HG03097 (cell line): ENCODE data around the gene CMKLR1.

Experiments
- ATAC-seq: cut with Tn5 transposase; IDR thresholded peaks from one replicate; pipeline ENCODE4 v1.9.1; 2021; ENCODE audit not compliant: unreplicated experiment, low FRiP score

CMKLR1 gene, protein sequence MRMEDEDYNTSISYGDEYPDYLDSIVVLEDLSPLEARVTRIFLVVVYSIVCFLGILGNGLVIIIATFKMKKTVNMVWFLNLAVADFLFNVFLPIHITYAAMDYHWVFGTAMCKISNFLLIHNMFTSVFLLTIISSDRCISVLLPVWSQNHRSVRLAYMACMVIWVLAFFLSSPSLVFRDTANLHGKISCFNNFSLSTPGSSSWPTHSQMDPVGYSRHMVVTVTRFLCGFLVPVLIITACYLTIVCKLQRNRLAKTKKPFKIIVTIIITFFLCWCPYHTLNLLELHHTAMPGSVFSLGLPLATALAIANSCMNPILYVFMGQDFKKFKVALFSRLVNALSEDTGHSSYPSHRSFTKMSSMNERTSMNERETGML

DNA sequence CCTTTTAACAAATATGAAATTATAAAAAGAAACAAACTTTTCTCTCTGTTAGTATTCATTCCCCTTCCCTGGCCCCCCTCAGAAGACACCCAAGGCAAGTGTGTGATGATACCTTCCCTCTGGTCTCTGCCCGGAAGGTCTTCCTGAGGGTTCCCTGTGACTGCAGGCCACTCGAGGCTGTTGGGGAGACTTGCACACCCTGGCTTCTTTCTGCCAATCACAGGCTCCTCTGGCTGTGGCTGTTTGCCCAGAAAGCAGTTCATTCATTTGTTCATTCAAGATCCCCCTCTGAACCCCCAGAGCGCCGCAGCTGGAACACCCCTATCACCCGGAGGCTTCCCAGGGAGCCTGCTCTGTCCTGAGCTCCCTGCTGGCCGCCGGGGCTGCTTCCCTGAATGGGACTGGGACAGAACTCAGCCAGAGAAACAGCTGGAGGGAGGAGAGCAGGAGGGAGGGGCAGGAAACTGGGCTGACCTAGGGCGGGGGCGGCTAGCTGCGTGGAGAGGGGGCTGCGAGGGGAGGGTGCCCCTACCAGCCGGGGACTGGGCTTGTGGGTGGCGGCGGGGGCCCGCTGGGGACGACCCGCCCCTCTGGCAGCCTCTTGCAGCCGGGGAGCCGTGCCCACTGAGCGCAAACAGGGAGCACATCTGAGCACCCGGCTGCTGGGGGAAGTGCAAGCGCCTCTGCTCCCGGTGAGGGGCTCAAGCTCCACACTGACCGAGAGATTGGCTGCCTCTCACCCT is at the start of gene CMKLR1:
Gene CMKLR1 (minus strand): TSS at position 397 of the 743 bp plus-strand sequence. CDS start 45,720 bp downstream, outside the sequence.
- ATAC-seq, result no peak

DNA sequence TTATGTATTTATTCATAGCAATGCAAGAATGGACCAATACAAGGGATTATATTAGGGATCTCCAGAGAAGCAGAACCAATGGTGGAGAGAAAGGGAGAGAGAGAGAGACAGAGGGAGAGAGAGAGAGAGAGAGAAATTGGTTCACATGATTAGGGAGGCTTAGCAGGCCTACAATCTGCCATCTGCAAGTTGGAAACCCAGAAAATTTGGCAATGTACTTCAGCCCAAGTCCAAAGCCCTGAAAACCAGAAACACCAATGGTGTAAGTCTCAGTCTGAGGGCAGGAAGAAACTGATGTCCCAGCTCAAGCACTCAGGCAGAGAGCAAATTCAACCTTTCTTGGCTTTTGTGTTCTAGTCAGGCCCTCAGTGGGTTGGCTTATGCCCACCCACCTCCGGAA is 48.7 kb upstream of the CMKLR1 start:
- ATAC-seq, result no peak

DNA sequence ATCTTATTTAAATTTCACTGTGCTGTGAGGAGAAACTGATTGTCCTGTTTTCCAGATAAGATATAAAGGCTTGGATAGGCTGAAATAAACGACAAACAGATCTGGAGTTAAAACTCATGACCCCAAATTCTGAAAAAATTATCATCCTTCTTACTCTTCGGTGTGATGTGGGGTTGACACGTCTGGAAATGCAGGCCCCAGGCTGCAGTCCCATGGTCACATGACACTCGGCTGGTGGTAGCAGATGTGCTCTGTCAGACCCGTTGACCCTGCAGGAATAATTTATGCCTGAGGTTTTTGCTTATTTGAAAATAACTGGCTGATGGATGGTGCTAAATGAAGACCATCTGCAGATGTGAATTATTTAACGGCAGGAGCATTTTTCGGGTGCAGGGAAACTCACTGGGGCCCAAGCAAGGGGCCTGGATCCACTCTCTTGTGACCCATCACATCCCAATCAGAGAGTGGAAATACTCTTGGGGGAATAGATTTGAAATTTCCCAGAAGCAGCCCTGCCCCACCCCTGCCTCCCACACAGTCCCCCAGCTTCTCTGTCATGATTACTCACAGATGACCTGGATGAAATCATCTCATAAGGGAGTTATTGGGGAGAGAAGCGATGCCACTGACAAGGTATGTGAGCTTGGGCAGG is 47.7 kb upstream of the CMKLR1 start:
- no peak for ATAC-seq

DNA sequence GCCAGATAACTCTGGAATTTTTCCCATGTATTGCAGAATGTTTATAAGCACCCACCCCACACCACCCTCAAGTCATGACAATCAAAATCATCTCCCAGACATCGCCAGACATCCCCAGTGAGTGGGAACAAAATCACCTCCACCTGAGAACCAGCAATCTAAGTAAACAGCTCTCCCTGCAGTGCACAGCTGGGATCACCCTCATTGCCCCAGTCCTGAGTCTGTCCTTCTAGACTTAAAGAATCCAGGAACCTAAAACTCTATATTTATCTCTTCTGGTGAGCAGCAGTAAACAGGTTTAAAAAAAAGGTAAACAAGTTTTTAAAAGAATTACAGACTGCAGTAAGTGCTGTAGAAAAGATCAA is 43.3 kb upstream of the CMKLR1 start:
- ATAC-seq, result no peak

DNA sequence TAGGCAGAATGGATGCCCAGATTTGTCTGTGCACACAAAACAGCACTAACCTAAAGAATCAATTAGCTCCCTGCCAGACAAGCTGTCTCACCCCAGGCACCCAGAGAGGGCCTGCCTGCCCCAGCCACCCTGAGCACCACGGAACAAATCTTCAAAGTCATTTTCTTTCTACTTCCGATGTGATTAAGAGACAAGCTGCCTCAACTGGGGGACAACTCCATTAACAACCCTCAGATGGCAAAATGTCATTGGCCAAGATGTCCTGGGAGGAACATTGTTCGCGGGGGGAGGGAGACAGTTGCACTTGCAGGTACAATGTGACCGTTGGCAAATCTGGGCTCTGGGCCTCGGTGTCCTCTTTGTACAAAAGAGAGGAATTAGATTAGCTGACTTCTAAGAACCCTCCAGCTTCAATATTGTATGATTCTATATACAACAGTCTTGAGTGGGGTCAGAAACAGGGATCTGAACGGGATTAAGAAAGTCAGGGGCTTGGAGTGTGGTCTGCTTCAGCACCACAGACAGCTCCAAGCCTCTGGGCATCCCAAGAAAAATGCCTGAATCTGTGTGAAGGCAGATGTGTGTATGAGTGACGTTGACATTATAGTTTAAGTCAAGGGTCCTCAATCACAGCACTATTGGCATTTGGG is 42.8 kb upstream of the CMKLR1 start:
- ATAC-seq, result no peak

DNA sequence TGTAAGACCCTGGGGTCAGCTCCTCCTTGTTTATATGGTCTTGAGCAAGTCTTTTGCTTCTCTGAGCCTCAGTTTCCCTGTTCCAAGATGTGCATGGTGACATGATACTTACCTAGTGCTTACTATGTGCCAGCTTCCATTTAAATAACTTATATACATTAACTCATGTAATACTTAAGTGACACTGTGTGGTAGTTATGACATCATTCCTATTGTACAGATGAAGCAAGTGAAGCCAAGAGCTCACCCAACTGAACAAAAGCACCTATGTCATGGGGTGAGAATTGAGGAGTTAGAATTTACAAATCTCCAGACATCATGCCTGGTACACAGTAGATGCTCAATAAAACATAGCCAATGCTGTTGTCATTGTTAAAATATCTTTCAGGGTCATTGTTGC is 41.3 kb upstream of the CMKLR1 start:
- no peak for ATAC-seq

DNA sequence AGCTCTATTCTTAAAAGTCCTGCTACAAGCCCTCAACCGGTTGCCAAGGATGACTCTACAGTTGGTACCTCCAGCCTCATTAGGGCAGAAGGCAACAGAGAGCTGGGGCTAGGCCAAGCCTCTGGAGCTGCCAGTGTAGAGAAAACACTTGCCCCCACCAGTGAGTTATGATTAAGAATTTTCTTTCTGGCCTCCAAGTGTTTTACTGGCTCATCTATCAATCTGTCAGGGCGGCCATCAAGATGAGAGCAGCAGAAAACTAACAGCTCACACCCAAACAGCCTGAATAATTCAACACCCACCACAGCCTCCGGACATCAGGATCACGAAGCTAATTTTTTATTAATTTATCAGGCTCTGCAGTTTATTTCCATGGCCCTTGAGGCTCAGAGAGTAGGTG is 40.7 kb upstream of the CMKLR1 start:
- no peak for ATAC-seq

DNA sequence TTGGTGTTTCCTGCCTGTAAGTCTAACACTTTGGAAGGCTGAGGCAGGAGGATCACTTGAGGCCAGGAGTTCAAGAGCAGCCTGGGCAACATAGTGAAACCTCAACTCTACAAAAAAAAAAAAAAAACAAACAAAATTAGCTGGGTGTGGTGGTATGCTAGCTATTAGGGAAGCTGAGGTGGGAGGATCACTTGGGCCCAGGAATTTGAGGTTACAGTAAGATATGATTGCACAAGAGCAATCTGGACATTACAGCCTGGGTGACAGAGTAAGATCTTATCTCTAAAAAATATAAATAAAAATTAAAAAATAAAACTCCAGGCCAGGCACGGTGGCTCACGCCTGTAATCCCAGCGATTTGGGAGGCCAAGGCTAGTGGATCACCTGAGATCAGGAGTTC is 39.8 kb upstream of the CMKLR1 start:
- ATAC-seq, result no peak

DNA sequence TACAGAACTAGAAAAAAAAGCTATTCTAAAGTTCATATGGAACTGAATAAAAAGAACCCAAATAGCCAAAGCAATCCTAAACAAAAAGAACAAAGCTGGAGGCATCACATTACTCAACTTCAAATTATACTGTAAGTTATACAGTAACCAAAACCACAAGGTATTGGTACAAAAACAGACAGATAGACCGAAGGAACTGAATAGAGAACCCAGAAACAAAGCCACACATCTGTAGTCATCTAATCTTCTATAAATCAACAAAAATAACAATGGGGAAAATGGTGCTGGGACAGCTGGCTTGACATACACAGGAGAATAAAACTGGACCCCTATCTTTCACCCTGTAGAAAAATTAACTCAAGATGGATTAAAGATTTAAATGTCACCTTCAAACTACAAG is 38.1 kb upstream of the CMKLR1 start:
- no peak for ATAC-seq

DNA sequence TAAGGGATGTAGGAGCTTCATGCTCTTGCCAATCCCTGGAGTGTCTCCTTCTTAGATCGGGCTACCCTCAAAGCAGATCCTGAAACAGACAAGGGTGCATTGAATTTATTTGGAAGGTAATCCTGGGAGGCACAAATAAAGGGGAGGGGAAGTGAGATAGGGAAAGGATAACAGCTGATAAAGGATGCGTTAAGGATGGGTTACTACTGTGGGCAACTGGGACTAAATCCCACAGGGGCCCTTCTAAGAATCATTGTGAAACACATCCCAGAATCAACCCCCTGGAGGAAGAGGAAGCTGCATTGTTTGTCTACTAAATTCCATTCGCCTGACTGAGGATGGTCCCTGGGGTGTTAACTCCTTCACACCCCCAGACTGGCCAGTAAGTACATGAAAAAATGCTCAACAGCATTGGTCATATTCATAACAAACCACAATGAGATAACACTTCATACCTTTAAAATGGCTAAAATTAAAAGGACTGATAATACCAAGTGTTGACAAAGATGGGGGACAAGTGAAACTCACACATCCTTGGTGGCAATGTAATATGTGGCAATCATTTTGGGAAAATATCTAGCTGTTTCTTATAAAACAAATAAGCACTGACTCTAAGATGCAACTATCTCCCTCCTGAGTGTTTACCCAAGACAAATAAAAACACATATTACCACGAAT is 37.0 kb upstream of the CMKLR1 start:
- ATAC-seq, result no peak

DNA sequence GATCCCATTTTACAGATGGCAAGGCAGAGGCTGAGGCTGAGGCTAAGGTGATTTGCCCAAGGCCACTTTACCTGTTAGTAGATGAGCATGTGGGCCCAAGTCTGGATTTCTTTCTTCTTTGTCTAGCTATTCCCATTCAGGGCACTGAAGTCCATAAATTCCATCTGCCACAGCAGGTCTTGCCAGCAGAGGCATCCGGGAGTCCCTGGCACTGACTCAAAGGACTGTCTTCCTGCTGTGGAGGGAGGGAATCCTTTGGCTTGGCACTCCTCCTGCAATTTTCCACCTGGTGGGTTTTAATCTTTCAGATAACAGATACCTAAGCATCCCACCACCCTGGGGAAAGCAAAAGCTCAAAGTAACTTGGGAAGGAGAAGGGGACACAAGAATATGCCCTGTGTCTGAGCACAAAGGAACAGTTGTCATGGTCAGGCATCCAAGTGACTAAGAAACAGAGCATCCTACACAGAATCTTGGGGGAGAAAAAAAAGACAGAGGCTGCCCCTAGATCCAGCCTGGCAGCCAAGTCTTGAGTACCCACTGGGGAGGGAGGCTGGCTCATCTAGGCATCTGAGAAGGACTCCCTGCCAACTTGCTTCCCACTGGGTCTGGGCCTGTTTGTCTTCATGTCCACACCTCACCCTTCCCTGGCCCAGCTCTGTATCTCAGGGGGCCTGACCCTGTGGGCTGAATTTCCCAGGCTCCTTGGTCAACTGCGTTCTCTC is 35.6 kb upstream of the CMKLR1 start:
- ATAC-seq, result no peak

DNA sequence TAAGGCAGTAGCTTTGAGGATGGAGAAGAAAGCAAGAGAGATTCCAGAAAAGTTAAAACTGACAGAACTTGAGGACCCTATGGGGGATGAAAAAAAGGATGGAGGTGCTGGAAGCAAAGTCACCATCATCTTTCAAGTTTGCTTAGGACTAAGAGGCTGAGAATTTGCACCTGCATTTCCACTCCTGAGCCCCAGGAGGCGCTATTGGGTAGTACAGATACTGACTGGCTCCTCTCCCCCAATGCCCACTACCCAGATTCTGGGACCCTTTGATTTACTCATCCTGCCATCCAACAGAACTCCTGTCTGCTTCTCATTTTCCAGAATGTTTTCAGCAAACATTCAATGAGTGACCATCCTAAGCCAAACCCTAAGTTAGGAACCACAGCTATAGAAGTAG is 34.0 kb upstream of the CMKLR1 start:
- no peak for ATAC-seq

DNA sequence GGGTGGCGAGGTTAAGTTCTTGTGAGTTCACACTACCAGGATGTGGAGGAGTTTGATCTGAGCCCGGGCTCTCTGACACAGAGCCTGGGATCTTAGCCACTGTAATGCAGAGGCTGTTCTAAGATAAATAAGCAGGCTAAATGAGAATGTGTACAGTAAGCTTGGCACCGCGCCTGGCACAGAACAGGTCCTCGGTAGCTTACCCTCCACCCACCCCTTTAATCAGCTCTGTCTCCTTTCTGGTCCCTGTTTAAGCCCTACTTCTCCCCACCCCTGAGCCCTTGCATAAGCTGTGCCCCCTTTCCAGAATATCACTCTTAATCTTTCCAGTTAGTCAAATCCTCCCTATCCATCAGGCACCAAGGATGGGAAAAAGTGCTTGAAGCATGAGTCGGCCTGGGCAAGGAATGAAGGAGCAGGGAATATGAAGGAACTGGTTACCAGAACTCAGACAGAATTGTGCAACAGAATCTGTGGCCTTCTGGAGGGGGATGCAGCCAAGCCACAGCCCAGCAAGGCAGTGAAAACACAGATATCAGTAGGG is 32.8 kb upstream of the CMKLR1 start:
- no peak for ATAC-seq

DNA sequence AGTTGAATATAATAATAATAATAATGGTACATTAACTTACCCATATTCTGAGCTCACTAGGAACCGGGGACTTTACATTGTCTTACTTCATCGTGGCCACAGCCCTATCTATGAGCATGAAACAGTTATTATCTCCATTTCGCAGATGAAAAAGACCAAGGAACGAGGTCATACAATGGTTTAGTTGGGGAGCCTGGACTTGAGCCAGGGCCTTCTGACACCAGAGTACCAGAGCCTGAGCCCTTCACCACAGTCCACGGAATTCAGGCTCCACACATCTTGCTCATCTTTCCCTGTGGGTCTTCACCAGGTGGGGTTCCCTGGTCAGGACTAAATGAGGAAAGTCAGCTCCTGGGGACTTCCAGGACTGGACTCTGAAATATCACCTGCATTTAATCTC is 31.3 kb upstream of the CMKLR1 start:
- no peak for ATAC-seq

DNA sequence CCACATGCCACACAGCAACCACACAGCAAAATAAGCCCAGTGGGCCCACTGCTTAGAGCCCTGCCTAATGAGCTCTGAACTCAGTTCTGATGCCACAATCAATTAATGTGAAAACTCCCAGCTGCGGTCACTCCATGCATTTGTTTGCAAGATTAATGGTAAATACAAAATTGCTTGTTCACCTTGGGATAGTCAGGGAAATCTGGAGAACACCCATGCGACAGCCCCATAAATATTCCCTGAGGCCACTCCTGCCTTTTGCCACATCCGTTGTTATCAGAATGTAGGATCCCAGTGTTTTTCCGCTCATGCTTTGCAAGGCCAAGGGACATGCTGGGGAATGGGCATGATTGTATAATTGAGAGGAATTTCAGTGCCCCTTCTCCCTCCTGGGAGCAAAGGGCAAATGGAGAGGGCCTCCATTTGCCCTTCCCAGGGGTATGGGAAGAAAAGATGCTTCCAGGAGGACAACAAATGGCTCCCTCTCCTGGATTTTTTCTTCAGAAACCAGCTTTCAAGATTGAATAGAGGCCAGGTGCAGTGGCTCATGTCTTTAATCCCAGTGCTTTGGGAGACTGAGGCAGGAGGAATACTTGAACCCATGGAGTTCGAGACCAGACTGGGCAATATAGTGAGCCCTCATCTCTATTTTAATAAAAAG is 30.8 kb upstream of the CMKLR1 start:
- no peak for ATAC-seq

DNA sequence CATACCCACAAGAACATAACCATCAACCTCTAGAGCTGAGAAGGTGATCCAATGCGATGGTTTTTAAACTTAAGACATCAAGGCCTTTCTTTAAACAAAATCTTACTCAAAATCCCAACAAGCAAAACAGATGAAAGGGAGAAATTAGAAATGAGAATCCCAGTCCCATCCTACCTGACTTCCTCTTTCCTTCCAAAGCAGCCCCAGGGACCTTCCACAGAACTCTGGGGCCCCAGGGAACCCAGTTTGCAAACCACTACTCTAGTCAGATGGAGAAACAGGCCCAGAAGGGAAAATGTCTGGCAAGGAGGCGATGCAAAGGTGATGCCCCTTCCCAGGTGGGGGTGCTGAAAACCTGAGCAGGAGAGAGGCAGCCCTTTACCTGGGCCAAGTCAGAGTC is 29.0 kb upstream of the CMKLR1 start:
- no peak for ATAC-seq

DNA sequence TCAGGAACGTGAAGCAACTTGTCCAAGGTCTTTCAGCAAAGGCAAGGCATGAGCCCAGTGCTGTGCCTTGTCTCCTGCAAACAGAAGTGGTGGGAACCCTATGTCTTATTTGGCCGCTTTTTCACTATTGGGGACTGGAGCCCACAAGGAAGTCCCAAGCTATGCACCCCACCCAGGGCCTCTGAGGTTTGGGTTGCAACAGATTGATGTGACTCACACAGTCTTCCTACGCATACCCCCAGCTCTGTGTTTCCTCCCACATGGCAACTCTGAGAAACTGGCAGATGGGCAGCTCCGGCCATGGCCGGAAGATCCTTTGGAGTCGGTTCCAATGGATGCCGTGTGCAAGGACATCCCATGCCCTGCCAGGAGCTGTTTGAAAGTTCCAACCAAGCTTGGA is 28.3 kb upstream of the CMKLR1 start:
- ATAC-seq, result no peak

DNA sequence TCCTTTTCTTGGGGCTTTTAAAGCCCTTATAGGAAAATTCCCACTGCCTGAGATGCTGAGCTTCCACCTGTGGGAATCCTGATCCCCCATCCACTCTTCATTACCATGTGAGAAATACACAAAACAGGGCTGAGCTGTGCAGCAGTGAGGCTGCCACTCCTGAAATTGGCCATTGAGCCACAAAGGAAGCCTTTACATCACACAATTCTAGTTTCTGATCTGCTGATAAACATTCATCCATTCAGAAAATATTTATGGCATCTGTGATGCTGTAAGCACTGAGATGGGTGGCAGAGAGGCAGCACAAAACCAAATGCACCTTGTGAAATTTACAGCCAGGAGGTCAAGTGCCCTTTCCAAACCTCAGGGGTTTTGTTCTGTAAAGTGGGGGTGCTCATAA is 26.2 kb upstream of the CMKLR1 start:
- no peak for ATAC-seq

DNA sequence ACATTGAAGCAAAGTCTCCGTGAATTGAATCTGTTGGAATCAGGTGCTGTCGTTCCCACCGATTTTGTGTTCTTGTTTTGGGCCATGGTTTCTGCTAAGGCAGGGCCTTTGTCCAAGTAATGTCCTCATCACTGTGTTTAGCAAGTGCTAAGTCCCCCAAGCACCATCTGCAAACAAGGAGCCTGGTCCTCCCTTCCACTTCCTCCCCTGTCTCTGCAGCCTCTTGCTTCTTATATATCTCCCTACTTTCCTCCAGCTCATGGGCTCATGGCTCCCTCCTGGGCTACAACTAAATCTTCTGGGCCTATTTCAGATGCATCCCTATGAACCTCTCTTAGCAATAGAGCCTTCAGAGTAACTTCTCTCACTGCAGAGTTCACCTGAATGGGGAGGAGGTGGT is 25.8 kb upstream of the CMKLR1 start:
- no peak for ATAC-seq
